Thymus (tissue), 11 donors: ENCODE results near the gene FLT3LG. TPM values are rescaled to one million over a fixed set of nuclear protein-coding genes. Genes with fewer than 3 reads are reported as not detected.
A peak's percentile ranks its signal among the peaks of the same experiment; 100 is the strongest.
"Not testable (repeated sequence)": the region's sequence is repeated elsewhere in the genome, so short reads cannot be mapped to it uniquely, and the experiment has no call there.

Experiments used
- DNase-seq, 9 donors: peaks; one replicate each; pipeline ENCODE4 v3.0.0-alpha.2; 2013; ENCODE audit warnings: low spot score in 9 of 9, low read depth in 6 of 9, missing footprints in 1 of 9
- H3K27ac ChIP-seq, 2 donors: one replicate each; pipeline ENCODE4 v1.5.1; 2013; ENCODE audit warnings: control low read depth in 1 of 2, low read depth in 1 of 2, low read length in 1 of 2, mild to moderate bottlenecking in 1 of 2, moderate library complexity in 1 of 2
- H3K27me3 ChIP-seq, 2 donors: one replicate each; pipeline ENCODE4 v1.5.1; 2013; ENCODE audit warnings: low read length in 1 of 2; ENCODE audit not compliant: control insufficient read depth in 2 of 2, insufficient read depth in 1 of 2
- H3K36me3 ChIP-seq, 2 donors: one replicate each; pipeline ENCODE4 v1.5.1; 2013; ENCODE audit warnings: low read length in 1 of 2, mild to moderate bottlenecking in 1 of 2, moderate library complexity in 1 of 2; ENCODE audit not compliant: control insufficient read depth in 2 of 2, insufficient read depth in 2 of 2
- H3K4me1 ChIP-seq, 2 donors: one replicate each; pipeline ENCODE4 v1.5.1; 2013; ENCODE audit warnings: low read length in 2 of 2; ENCODE audit not compliant: control insufficient read depth in 2 of 2, insufficient read depth in 2 of 2
- H3K4me3 ChIP-seq, 2 donors: one replicate each; pipeline ENCODE4 v1.5.1; 2013; ENCODE audit warnings: low read length in 2 of 2, control low read depth in 1 of 2, mild to moderate bottlenecking in 1 of 2
- H3K9me3 ChIP-seq, 2 donors: one replicate each; pipeline ENCODE4 v1.5.1; 2013; ENCODE audit warnings: low read length in 1 of 2, mild to moderate bottlenecking in 1 of 2; ENCODE audit not compliant: control insufficient read depth in 2 of 2, insufficient read depth in 1 of 2
- WGBS: extraction: QIAGEN DNeasy Blood & Tissue Kit; methylation state at CpG from one replicate; pipeline ENCODE4 v1.1.7; 2013; 5-methylcytosine and 5-hydroxymethylcytosine counted together
- polyA plus RNA-seq: library from polyadenylated mRNA; stranded (reverse); fragments of 200-250 nt; gene quantifications from one replicate; pipeline ENCODE4 v1.2.3, GENCODE V29; 2013
- total RNA-seq: library from RNA; stranded (reverse); fragments of 120-200 nt; gene quantifications from one replicate; pipeline ENCODE4 v1.2.4, GENCODE V29; 2013
- donor health status: healthy.

Gene FLT3LG
- total and polyA plus RNA-seq, 2 donors: 22.3 to 32.1 TPM

DNA sequence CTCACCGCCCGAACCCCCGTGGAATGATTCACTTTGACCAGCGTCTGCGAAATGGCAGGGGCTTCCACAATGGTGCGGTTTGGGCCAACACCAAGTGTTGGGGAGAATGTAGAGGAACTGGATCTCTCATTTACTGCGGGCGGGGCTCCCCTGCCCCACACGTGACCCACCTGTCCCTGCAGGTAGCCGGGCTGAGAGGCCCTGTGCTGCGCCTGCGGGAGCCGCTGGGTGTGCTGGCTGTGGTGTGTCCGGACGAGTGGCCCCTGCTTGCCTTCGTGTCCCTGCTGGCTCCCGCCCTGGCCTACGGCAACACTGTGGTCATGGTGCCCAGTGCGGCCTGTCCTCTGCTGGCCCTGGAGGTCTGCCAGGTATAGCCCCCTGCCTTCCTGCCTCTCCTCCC lies 5.8 kb upstream of the FLT3LG start:
- H3K27ac ChIP-seq: peak overlapping the region; percentile 76 to 77
- H3K4me1 ChIP-seq: peaks cover 20 to 44% of the 10 kb centered on the region in 2 donors
- DNase-seq: no peak
- peaks cover 0 to 3% of the 10 kb centered on the region in 2 donors for H3K9me3 ChIP-seq
- no peaks in the 10 kb centered on the region for H3K27me3 ChIP-seq
- no peak overlapping the region for H3K4me3 ChIP-seq
- H3K36me3 ChIP-seq: peaks cover 26 to 41% of the 10 kb centered on the region in 2 donors
- WGBS: 93% methylated on average over 19 of the region's 19 CpGs

DNA sequence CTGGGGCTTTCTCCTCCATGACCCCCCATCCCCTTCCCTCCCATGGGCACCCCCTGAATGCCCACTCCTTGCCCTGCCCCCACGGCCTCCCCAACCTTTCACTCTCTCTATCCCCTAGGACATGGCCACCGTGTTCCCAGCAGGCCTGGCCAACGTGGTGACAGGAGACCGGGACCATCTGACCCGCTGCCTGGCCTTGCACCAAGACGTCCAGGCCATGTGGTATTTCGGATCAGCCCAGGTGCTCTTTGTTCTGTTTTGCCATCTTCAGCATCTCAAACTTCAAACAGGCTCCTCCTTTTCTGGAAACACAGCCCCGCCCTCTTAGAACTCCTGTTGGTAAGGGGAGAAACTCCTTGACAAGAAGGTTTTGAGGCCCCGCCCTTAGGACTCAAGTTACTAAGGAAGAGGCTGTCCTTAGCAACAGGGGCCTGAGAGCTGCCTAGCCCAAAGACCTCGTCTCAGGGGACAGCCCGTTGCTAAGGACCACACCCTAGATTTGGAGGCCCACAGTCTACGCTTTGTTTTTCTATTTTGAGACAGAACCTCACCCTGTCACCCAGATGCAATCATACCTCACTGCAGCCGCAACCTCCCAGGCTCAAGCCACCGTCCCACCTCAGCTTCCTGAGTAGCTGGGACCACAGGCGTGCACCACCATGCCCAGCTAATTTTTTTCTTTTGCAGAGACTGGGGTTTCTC lies 5.1 kb upstream of the FLT3LG start:
- H3K36me3 ChIP-seq: peaks cover 23 to 37% of the 10 kb centered on the region in 2 donors

GRCh38 chr19:49469828-49470614 lies 4.0 kb upstream of the FLT3LG start:
- Histone ChIP-seq H3K36me3 (peaks cover 15 to 26% of the 10 kb centered on the region in 2 donors), H3K27ac (peak overlapping the region; percentile 19 to 91), H3K9me3 (peaks cover 0 to 10% of the 10 kb centered on the region in 2 donors), H3K4me3 (peak overlapping the region; percentile 10 to 16), H3K4me1 (peaks cover 24 to 58% of the 10 kb centered on the region in 2 donors), H3K27me3 (no peaks in the 10 kb centered on the region)
- 28% methylated on average over 25 of the region's 25 CpGs for WGBS
- DNase-seq: peak in 7 of 9 donors; percentile 39 to 87 (median 60)

More for the DNA sequence above, 5.1 kb upstream of the FLT3LG start:
- WGBS: 62% methylated on average over 15 of the region's 15 CpGs
- DNase-seq: peak in 5 of 9 donors; percentile 41 to 83 (median 56)
- Histone ChIP-seq H3K4me3 (no peak overlapping the region), H3K9me3 (peaks cover 0 to 6% of the 10 kb centered on the region in 2 donors), H3K27ac (peak overlapping the region; percentile 76 to 77), H3K27me3 (no peaks in the 10 kb centered on the region), H3K4me1 (peaks cover 24 to 51% of the 10 kb centered on the region in 2 donors)

- DNase-seq: no peak
- H3K36me3 ChIP-seq: peaks cover 10 to 22% of the 10 kb centered on the region in 2 donors
- peaks cover 0 to 10% of the 10 kb centered on the region in 2 donors for H3K9me3 ChIP-seq
- H3K27me3 ChIP-seq: no peaks in the 10 kb centered on the region
- H3K4me3 ChIP-seq: no peak overlapping the region
- peaks cover 27 to 64% of the 10 kb centered on the region in 2 donors for H3K4me1 ChIP-seq
- 59% methylated on average over 8 of the region's 8 CpGs for WGBS
- peak overlapping the region; percentile 31 to 91 for H3K27ac ChIP-seq
Measured at GRCh38 chr19:49470615-49470978, 3.4 kb upstream of the FLT3LG start.

DNA sequence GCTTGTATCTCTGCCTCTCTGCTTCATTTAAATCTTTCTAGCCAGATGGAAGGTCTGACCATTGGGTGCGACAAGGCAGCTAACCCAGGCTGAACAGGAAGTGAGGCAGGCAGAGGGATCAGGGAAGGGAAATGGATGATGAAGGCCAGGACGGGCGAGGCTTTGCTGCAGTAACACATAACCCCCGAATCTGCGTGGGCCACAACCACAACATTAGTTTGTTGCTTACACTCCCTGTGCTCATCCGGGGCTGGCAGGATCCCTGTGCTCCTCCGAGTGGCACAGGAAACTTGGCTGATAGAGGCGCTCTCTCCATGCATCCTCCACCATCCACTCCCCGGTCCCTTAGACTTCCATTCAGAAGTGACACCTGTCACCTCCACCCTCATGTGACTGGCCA lies 1.1 kb upstream of the FLT3LG start:
- no peak for DNase-seq
- Histone ChIP-seq H3K36me3 (peaks cover 4 to 9% of the 10 kb centered on the region in 2 donors), H3K27ac (peak overlapping the region; percentile 10 to 95), H3K9me3 (peaks cover 0 to 10% of the 10 kb centered on the region in 2 donors), H3K4me1 (peaks cover 27 to 76% of the 10 kb centered on the region in 2 donors), H3K4me3 (no peak overlapping the region), H3K27me3 (no peaks in the 10 kb centered on the region)
- WGBS: 79% methylated on average over 9 of the region's 9 CpGs

DNA sequence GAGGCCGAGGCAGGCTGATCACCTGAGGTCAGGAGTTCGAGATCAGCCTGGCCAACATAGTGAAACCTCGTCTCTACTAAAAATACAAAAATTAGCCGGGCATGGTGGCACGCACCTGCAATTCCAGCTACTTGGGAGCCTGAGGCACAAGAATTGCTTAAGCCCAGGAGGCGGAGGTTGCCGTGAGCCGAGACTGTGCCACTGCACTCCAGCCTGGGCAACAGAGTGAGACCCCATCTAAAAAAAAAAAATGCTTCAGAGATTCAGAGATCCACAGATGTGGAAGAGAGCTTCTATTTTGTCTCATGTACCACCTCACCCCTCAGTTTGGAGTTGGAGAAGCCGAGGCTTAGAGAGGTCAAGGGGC lies 531 bp upstream of the FLT3LG start:
- H3K27me3 ChIP-seq, H3K9me3 ChIP-seq, DNase-seq, H3K36me3 ChIP-seq: not testable (repeated sequence)
- Histone ChIP-seq H3K4me3 (peak overlapping the region; percentile 76 to 88), H3K27ac (peak overlapping the region; percentile 95 to 99), H3K4me1 (peaks cover 27 to 72% of the 10 kb centered on the region in 2 donors)
- 86% methylated on average over 9 of the region's 9 CpGs for WGBS

GRCh38 chr19:49474542-49474924 lies 518 bp downstream of the FLT3LG start:
- peaks cover 31 to 67% of the 10 kb centered on the region in 2 donors for H3K4me1 ChIP-seq
- no peaks in the 10 kb centered on the region for H3K27me3 ChIP-seq
- H3K27ac ChIP-seq: peak overlapping the region; percentile 95 to 99
- 9% methylated on average over 11 of the region's 11 CpGs for WGBS
- no peak for DNase-seq
- peak overlapping the region; percentile 76 to 88 for H3K4me3 ChIP-seq
- peaks cover 0 to 10% of the 10 kb centered on the region in 2 donors for H3K9me3 ChIP-seq
- peaks cover 2 to 5% of the 10 kb centered on the region in 2 donors for H3K36me3 ChIP-seq

- Histone ChIP-seq H3K4me3 (peak overlapping the region; percentile 76 to 88), H3K36me3 (peaks cover 7 to 11% of the 10 kb centered on the region in 2 donors), H3K27ac (peak overlapping the region; percentile 95 to 99), H3K27me3 (no peaks in the 10 kb centered on the region), H3K9me3 (peaks cover 0 to 12% of the 10 kb centered on the region in 2 donors), H3K4me1 (peaks cover 23 to 59% of the 10 kb centered on the region in 2 donors)
- 69% methylated on average over 15 of the region's 15 CpGs for WGBS
- DNase-seq: peak in 1 of 9 donors; percentile 48
Measured at GRCh38 chr19:49475191-49475917, 1.3 kb downstream of the FLT3LG start.
